K562 (cell line): ENCODE results near the gene PRSS53. TPM values are rescaled to one million over a fixed set of nuclear protein-coding genes. Genes with fewer than 3 reads are reported as not detected.

Source experiments
- ATF1 ChIP-seq, 2 experiments: fragments of 450-650 bp in 1 of 2; IDR thresholded peaks; 2 replicates each; pipeline ENCODE4 v1.6.1; 2016; ENCODE audit warnings: missing compliant biosample characterization in 1 of 2, missing genetic modification characterization in 1 of 2
- ATF2 ChIP-seq: sonication (generic); formaldehyde crosslinking; IDR thresholded peaks from 2 replicates; pipeline ENCODE4 v1.8.1; 2022; ENCODE audit warnings: missing genetic modification reagents
- CREB5 ChIP-seq: fragments of 250-450 bp; sonication (Bioruptor Pico); IDR thresholded peaks from 2 replicates; pipeline ENCODE4 v1.5.0; 2020; ENCODE audit warnings: mild to moderate bottlenecking
- EGR1 ChIP-seq: fragments of 450-650 bp; conservative IDR thresholded peaks from 2 replicates; pipeline ENCODE4 v1.6.1; 2017; ENCODE audit warnings: mild to moderate bottlenecking
- KLF1 ChIP-seq: fragments of 450-650 bp; IDR thresholded peaks from 2 replicates; pipeline ENCODE4 v1.6.1; 2016; ENCODE audit warnings: missing genetic modification characterization, missing compliant biosample characterization
- LEF1 ChIP-seq: fragments of 450-650 bp; IDR thresholded peaks from 2 replicates; pipeline ENCODE4 v1.6.1; 2016; ENCODE audit warnings: mild to moderate bottlenecking
- MCM3 ChIP-seq: fragments of 450-650 bp; IDR thresholded peaks from 2 replicates; pipeline ENCODE4 v1.6.1; 2016
- MNT ChIP-seq, 2 experiments: fragments of 450-650 bp; conservative IDR thresholded peaks; 2 replicates each; pipeline ENCODE4 v1.6.1; 2017; ENCODE audit warnings: mild to moderate bottlenecking in 2 of 2, moderate library complexity in 2 of 2
- NCOA2 ChIP-seq, 2 experiments: fragments of 450-650 bp; IDR thresholded peaks; 2 replicates each; pipeline ENCODE4 v1.6.1; 2018; ENCODE audit warnings: mild to moderate bottlenecking in 2 of 2, moderate library complexity in 1 of 2; ENCODE audit not compliant: partially characterized antibody in 2 of 2
- POLR2B ChIP-seq: fragments of 450-650 bp; IDR thresholded peaks from 2 replicates; pipeline ENCODE4 v1.6.1; 2018; ENCODE audit warnings: low read depth; ENCODE audit not compliant: partially characterized antibody
- TEAD1 ChIP-seq, 2 experiments: fragments of 450-650 bp in 1 of 2; sonication (generic) in 1 of 2; formaldehyde crosslinking; IDR thresholded peaks; 2 replicates each; pipeline versions ENCODE4 v1.4.0 to v1.8.0; 2020 to 2022; ENCODE audit warnings: mild to moderate bottlenecking in 2 of 2, missing genetic modification reagents in 1 of 2
- TSC22D4 ChIP-seq: fragments of 450-650 bp; IDR thresholded peaks from 2 replicates; pipeline ENCODE4 v1.6.1; 2016; ENCODE audit warnings: missing genetic modification characterization, missing biosample characterization, control low read depth
- ZNF121 ChIP-seq: sonication (generic); formaldehyde crosslinking; conservative IDR thresholded peaks from 2 replicates; pipeline ENCODE4 v1.8.0; 2022; ENCODE audit warnings: missing genetic modification reagents
- ZNF212 ChIP-seq: fragments of 450-650 bp; formaldehyde crosslinking; IDR thresholded peaks from 2 replicates; pipeline ENCODE4 v1.4.0; 2020; ENCODE audit warnings: mild to moderate bottlenecking
- ZNF407 ChIP-seq: fragments of 450-650 bp; IDR thresholded peaks from 2 replicates; pipeline ENCODE4 v1.6.1; 2016; ENCODE audit warnings: low read depth
- polyA plus RNA-seq, 8 experiments: library from polyadenylated mRNA; depleted of rRNA in 4 of 8; stranded (reverse) in 5 of 8; unstranded in 3 of 8; fragments of >200 nt; fragmentation: Nextera tagmentation in 2 of 8; fragmentation: Illumina TruSeq in 1 of 8; extraction: Ambion mirVana in 2 of 8; extraction: Trizol in 1 of 8; gene quantifications; 2 replicates each; pipeline versions ENCODE4 v1.2.1 to v1.2.3, GENCODE V29; 2011 to 2014; ENCODE audit warnings: inconsistent platforms in 1 of 8, missing spikeins in 1 of 8
- total RNA-seq, 7 experiments: library from RNA; depleted of rRNA in 6 of 7; stranded (reverse); fragments of >200 nt in 6 of 7; fragmentation: Illumina TruSeq in 2 of 7; extraction: Trizol in 2 of 7; gene quantifications; 2 replicates each; pipeline versions ENCODE4 v1.2.1 to v1.2.3, GENCODE V29; 2011 to 2021; ENCODE audit warnings: low replicate concordance in 1 of 7

The PRSS53 gene
- total and polyA plus RNA-seq, 9 of the 15 experiments (the other 6 are each of a cell fraction or from before 2014, with no cell fraction given): 0.40 to 1.9 (median 0.78) TPM; not detected in 2

GRCh38 chr16:31135535-31136286, 47.0 kb upstream of the PRSS53 start, which contains the start of gene PRSS8 (continued):
- TF ChIP-seq ZNF407 (peak; percentile 24; the same call in 1 of the 2 replicates), MCM3 (0 out of 2 replicates have a peak, but pooled peaks have one; percentile 31), EGR1 (no peak), TEAD1 (CRISPR knock-in tag; IDR thresholded peaks at IDR 0.05) (peak in 1 of 2 experiments; percentile 51; a peak in 1 of 4 replicates), CREB5 (CRISPR knock-in tag) (no peak), ZNF212 (CRISPR knock-in tag) (no peak), LEF1 (no peak), KLF1 (tag) (no peak), MNT (conservative IDR thresholded peaks at IDR 0.05) (peak in 1 of 2 experiments; percentile 57; a peak in 1 of 4 replicates), ATF1 (CRISPR knock-in tag; IDR thresholded peaks at IDR 0.05) (no peak), ATF1 (tag; IDR thresholded peaks at IDR 0.05) (no peak), ATF2 (CRISPR knock-in tag) (no peak), TSC22D4 (0 out of 2 replicates have a peak, but pooled peaks have one; percentile 73), ZNF121 (no peak), NCOA2 (IDR thresholded peaks at IDR 0.05; ENCODE audit: partially characterized antibody in 2 of 2) (no peak), POLR2B (peak; percentile 22)
